PC-9 (cell line): ENCODE measurements around the gene PAFAH1B1. TPM values are rescaled to one million over a fixed set of nuclear protein-coding genes. Genes with fewer than 3 reads are reported as not detected.

Experiments used
- BruUV-seq: library from RNA; stranded (reverse); fragments of 400-500 nt; replicated peaks from 2 replicates; lab custom pipeline; 2021; lab: Mats Ljungman, UMichigan
- CTCF ChIA-PET: fragments of 300-600 bp; sonication (Branson Sonifier 250); formaldehyde crosslinking; loops from one replicate; lab custom pipeline; 2022; ENCODE audit warnings: antibody characterized with exemption; lab: Charles Lee
- POLR2A ChIA-PET: fragments of 300-600 bp; sonication (Branson Sonifier 250); formaldehyde crosslinking; loops from one replicate; lab custom pipeline; 2022; ENCODE audit warnings: antibody characterized with exemption; ENCODE audit not compliant: unreplicated experiment; lab: Charles Lee
- DNase-seq, 2 experiments: peaks; one replicate each; pipeline versions ENCODE4 v3.0.0 to v3.0.0-alpha.2; 2015 to 2022; ENCODE audit warnings: mixed read lengths in 1 of 2
- H2AFZ ChIP-seq: fragments of 200-600 bp; sonication (generic); 2 replicates; pipeline ENCODE4 v1.8.1; 2017; ENCODE audit warnings: antibody characterized with exemption
- H3F3A ChIP-seq: fragments of 200-600 bp; sonication (generic); 2 replicates; pipeline ENCODE4 v1.8.1; 2017; ENCODE audit warnings: antibody characterized with exemption, mild to moderate bottlenecking, low read depth; ENCODE audit not compliant: insufficient read depth
- H3K27ac ChIP-seq: fragments of 200-600 bp; sonication (generic); 2 replicates; pipeline ENCODE4 v1.6.1; 2016; ENCODE audit warnings: mixed run types
- H3K27me3 ChIP-seq: fragments of 200-600 bp; sonication (generic); 2 replicates; pipeline ENCODE4 v1.6.1; 2016; ENCODE audit warnings: low read depth, mixed run types; ENCODE audit not compliant: insufficient read depth
- H3K36me3 ChIP-seq: fragments of 200-600 bp; sonication (generic); 2 replicates; pipeline ENCODE4 v1.6.1; 2016; ENCODE audit warnings: low read depth, mixed run types
- H3K4me1 ChIP-seq: fragments of 200-600 bp; sonication (generic); replicated peaks from 2 replicates; pipeline ENCODE4 v1.6.1; 2016; ENCODE audit warnings: mixed run types; ENCODE audit not compliant: insufficient read depth
- H3K4me2 ChIP-seq: fragments of 200-600 bp; sonication (generic); 2 replicates; pipeline ENCODE4 v1.6.1; 2017; ENCODE audit warnings: mixed run types
- H3K4me3 ChIP-seq: fragments of 200-600 bp; sonication (generic); 2 replicates; pipeline ENCODE4 v1.6.1; 2016; ENCODE audit warnings: mixed run types
- H3K79me2 ChIP-seq: fragments of 200-600 bp; sonication (generic); 2 replicates; pipeline ENCODE4 v1.6.1; 2017; ENCODE audit warnings: low read depth, mixed run types
- H3K9me2 ChIP-seq: fragments of 200-600 bp; sonication (generic); 2 replicates; pipeline ENCODE4 v1.8.1; 2017; ENCODE audit warnings: mild to moderate bottlenecking; ENCODE audit not compliant: insufficient read depth
- H3K9me3 ChIP-seq: fragments of 200-600 bp; sonication (generic); 2 replicates; pipeline ENCODE4 v1.8.1; 2016; ENCODE audit warnings: low read depth; ENCODE audit not compliant: insufficient read depth
- H4K20me1 ChIP-seq: fragments of 200-600 bp; sonication (generic); 2 replicates; pipeline ENCODE4 v1.8.1; 2017; ENCODE audit not compliant: insufficient read depth
- EZH2 ChIP-seq: fragments of 200-600 bp; sonication (generic); IDR thresholded peaks from 2 replicates; pipeline ENCODE4 v1.8.0; 2017; ENCODE audit warnings: antibody characterized with exemption, low read depth
- intact Hi-C: fragments of 100-400 bp; cut with micrococcal nuclease; formaldehyde crosslinking; loops from one replicate; pipeline ENCODE4 v1.10.0; 2022; ENCODE audit not compliant: unreplicated experiment
- total RNA-seq: library from RNA; stranded (reverse); gene quantifications from 2 replicates; pipeline ENCODE4 v1.2.3, GENCODE V29; 2021
- TF ChIP-seq, protein P1 (sequence below): fragments of 200-600 bp; sonication (generic); conservative IDR thresholded peaks from 2 replicates; pipeline ENCODE4 v1.6.1; 2017; ENCODE audit warnings: mixed run types, antibody characterized with exemption, mild to moderate bottlenecking, moderate library complexity

PAFAH1B1 gene
- total RNA-seq, 1 experiment from 2014 or later: 152 TPM

DNA sequence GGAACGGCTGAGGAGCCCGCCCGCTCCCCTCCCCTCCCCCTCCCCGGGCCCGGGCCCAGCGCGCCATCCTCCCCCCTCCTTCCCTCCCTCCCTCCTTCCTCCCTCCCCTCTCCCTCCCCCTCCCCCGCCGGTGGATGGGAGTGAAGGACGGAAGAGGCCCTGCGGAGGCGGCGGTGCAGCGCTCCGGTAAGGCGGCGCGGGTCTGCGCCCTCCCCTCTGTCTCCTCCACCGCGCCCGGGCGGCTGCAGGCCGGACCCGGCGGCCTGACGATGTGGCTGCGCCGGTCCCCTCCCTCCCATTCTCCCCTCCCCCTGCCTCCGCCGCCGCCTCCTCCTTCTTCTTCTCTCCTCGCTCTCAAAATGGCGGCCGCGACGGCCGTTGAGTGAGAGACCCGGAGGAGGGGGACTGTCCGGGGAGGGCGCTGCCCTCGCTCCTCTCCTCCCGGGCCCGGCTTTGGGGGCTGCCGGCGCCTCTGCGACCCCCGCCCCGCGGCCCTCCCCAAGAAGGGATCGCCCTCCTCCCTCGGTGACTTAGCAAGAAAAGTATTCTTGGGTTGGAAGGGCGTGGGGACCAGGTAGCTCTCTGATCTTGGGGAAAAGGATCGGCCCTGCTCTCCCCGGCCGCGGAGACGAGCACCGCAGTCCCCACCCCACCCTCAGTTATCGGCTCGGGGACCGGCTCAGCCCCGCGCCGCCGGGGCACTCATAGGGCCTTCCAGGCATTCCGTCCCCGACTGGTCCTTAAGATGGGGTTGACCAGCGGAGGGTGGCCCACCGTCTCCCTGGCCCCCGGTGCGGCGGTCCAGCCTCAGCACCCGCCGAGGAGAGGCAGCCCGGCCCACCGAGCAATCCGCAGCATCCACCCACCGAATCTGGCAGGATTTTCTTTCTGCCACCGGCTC, 617 bp downstream of the PAFAH1B1 start:
- ChIA-PET CTCF (no interaction called here), POLR2A (interaction anchor here (0.6 to 1.5 kb wide), 9 partner anchors 9 to 1927 kb away, joined by 3 to 24 read pairs (median 3); no protein-coding TSS in a partner anchor)
- Histone ChIP-seq H3K4me2 (peak overlapping the region; percentile 95), H3K9me3 (no peaks in the 10 kb centered on the region), H3K79me2 (peaks cover 53% of the 10 kb centered on the region), H3K9me2 (no peaks in the 10 kb centered on the region), H4K20me1 (peaks cover 50% of the 10 kb centered on the region), H3F3A (peaks cover 10% of the 10 kb centered on the region; the same call in 1 of the 2 replicates), H2AFZ (peak overlapping the region; percentile 81), H3K27ac (peak overlapping the region; percentile 86), H3K27me3 (no peaks in the 10 kb centered on the region), H3K4me1 (peaks cover 41% of the 10 kb centered on the region), H3K4me3 (peak overlapping the region; percentile 81), H3K36me3 (no peaks in the 10 kb centered on the region)
- no peak for TF ChIP-seq EZH2
- TF ChIP-seq, protein P1, sequence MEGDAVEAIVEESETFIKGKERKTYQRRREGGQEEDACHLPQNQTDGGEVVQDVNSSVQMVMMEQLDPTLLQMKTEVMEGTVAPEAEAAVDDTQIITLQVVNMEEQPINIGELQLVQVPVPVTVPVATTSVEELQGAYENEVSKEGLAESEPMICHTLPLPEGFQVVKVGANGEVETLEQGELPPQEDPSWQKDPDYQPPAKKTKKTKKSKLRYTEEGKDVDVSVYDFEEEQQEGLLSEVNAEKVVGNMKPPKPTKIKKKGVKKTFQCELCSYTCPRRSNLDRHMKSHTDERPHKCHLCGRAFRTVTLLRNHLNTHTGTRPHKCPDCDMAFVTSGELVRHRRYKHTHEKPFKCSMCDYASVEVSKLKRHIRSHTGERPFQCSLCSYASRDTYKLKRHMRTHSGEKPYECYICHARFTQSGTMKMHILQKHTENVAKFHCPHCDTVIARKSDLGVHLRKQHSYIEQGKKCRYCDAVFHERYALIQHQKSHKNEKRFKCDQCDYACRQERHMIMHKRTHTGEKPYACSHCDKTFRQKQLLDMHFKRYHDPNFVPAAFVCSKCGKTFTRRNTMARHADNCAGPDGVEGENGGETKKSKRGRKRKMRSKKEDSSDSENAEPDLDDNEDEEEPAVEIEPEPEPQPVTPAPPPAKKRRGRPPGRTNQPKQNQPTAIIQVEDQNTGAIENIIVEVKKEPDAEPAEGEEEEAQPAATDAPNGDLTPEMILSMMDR: no peak
- peak; percentile 37 to 76 for DNase-seq
- no TSS peak for BruUV-seq
- intact Hi-C loops: loop anchor here (1.0 to 10.0 kb wide), 2 partner anchors 81 to 83 kb away; partner anchors contain the start of gene METTL16

DNA sequence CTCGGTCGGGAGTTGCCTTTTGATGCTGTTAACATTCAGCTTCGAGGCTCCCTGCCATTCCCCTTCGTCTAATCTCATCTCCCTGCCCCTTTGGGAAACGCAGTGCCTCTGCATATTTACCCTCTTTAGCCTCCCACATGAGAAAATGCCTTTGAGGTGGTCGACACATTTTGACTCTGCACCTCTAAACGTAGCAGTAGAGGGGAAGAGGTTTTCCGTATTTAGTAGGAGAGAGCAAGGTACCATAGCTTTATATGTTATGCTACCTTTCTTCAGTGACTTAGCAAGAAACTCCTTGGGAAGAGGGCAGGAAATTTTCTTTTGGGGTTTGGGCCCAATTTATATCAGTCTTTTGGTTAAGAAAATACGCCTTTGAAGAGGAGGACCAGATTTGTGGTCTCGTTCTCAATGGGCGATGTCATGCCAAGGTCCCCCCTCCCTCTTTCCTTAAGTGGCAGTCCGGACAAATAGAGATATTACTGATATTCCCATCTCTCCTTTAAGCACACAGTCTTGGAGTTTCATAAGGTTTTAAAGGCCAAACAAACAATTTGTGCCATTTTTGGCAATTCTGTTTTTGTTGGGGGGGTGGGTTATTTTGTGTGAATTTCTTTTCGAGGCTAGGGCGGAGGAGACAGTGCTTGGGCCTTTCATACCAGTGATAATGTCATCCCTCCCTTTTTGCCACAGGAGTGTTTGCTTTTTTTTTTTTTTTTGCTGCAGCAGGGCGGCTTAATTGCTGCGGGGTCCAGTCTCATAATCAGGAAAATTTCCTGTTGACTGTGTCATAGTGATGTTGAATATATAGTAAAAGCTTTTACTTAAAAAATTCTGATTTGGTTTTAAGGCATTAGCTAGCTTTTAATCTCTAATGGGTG, 1.5 kb downstream of the PAFAH1B1 start:
- Histone ChIP-seq H3F3A (peaks cover 10% of the 10 kb centered on the region; the same call in 1 of the 2 replicates), H4K20me1 (peaks cover 58% of the 10 kb centered on the region), H3K9me3 (no peaks in the 10 kb centered on the region), H3K4me2 (peak overlapping the region; percentile 95), H2AFZ (peak overlapping the region; percentile 81), H3K36me3 (no peaks in the 10 kb centered on the region), H3K27me3 (no peaks in the 10 kb centered on the region), H3K27ac (peak overlapping the region; percentile 86), H3K9me2 (no peaks in the 10 kb centered on the region), H3K4me3 (peak overlapping the region; percentile 81), H3K79me2 (peaks cover 62% of the 10 kb centered on the region), H3K4me1 (peaks cover 41% of the 10 kb centered on the region)
- intact Hi-C loops: loop anchor here (1.0 to 10.0 kb wide), 2 partner anchors 80 to 84 kb away; partner anchors contain the start of gene METTL16
- no peak for DNase-seq
- TSS peak; percentile 55 for BruUV-seq
- TF ChIP-seq, protein P1: no peak
- no peak for TF ChIP-seq EZH2
- CTCF ChIA-PET: interaction anchor here (0.7 kb wide), 1 partner anchor 166 kb away, joined by 6 read pairs; no protein-coding TSS in a partner anchor
- POLR2A ChIA-PET: interaction anchor here (1.3 kb wide), 1 partner anchor 144 kb away, joined by 7 read pairs; no protein-coding TSS in a partner anchor
